IPS-NIHi7 (cell line): ENCODE results near the gene PLEKHH1.
A peak's percentile ranks its signal among the peaks of the same experiment; 100 is the strongest.

Experiments used
- DNase-seq: peaks from one replicate; pipeline ENCODE4 v3.0.0; 2012; ENCODE audit warnings: mixed read lengths; ENCODE audit errors: extremely low spot score

The PLEKHH1 gene

DNA sequence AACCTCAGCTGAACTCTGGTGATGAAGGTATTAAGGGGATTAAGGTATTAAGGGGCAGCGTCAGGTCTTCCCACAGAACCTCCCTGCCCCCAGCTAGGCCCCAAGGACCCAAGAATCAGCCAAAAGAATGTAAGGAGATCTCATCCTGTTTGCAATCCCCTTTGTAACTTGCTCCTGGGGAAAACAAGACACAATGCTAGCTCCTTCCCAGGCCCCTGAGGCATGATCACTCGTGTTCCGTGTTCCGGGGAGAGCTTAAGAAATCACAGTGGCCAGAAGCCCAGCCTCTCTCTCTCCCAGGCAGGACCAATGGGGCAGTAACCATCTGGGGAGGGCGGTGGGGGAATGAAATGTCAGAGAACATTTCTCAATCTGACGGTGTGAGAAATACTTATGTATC is 33.8 kb downstream of the PLEKHH1 start:
- DNase-seq, result no peak

DNA sequence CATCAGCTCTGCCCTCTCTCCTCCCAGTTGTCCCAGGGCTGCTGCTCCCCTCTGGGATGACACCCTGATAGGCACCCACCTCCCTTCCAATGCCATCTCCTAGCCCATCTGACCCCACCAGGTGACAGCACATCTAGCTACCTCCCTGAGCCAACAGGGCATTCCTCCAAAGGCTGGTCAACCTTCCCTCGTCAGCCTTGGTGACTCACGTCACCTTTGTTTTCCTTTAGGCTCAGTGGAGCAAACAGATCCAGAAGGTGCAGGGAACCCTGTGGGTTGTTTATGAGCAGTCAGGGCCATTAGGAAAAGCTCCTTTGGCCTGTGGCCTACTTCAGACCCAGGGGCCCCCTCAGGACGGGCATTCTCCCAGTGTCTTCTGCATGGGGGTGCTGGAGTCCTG is 34.6 kb downstream of the PLEKHH1 start:
- no peak for DNase-seq

DNA sequence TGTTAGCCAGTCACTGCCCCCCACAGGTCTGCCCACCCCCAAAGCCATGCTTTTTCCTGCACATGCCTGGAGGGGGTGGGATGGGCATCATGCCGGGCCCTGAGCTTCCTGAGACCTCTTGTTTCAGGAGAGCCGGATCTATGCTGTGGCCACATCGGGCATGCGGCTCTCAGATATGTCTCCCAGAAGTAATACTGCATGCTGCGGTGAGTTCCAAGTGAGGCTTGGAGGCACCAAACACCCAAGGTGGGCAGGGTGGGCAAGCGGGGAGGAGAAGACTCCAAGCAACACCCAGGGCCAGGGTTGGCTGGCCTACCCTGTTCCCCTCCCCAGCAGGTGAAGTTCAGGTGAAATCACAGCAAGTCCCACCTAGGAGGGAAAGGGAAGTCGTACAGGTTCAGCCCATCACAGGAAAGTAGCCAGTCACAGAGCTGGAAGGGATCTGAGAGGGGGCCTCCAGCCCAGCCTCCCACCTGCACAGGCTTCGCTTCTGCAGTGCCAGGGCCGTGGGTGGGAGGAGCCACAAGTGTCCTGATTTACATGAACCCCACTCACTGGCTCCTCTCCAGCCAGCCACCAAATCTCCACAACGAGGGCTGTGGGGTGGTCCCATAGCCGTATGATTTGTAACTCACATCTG is 36.0 kb downstream of the PLEKHH1 start:
- DNase-seq, result peak; percentile 25

DNA sequence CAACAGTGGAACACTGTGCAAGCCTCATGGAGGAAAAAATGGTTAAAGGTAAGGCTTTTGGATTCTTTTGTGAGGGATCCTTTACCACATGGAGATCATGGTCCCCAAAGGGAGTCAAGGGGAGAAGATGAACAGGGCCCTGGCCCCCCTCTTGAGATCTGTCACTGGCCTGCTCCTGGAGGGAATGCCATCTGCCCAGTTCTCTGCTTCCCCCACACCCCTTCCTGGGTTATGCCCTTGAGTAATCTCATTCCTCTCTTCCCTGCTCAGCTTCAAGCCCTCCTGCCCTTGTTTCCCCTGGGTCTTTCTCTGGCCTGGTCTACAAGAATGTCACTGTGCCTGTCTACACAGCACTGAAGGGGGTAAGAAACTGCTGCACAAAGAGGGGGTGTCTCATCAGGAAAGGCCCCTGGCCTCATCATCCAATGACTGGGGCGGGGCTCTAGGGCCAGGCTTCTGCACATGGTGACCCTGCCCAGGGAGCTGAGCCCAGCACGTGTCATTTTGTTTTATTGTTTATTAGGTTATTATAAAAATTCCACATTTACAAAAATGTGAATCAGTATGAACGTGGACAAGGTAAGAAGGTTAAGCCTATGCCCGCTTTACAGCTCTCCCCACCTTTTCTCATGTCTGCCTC is 36.7 kb downstream of the PLEKHH1 start:
- DNase-seq, result no peak

DNA sequence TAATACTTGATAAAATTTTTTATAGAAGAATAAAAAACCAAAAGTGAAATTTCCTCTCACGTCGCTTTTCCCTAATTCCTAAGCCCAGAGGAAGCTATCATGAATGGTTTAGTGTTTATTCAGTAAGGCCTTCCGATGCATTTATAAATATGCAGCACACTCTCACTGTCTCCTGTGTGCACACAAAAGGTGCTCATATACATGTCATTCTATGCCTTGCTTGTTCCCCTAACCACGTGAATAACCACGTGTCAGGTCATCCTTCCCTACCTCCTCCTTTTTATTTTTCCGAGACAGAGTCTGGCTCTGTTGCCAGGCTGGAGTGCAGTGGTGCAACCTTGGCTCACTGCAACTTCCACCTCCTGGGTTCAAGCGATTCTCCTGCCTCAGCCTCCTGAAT is 37.4 kb downstream of the PLEKHH1 start:
- DNase-seq, result no peak

DNA sequence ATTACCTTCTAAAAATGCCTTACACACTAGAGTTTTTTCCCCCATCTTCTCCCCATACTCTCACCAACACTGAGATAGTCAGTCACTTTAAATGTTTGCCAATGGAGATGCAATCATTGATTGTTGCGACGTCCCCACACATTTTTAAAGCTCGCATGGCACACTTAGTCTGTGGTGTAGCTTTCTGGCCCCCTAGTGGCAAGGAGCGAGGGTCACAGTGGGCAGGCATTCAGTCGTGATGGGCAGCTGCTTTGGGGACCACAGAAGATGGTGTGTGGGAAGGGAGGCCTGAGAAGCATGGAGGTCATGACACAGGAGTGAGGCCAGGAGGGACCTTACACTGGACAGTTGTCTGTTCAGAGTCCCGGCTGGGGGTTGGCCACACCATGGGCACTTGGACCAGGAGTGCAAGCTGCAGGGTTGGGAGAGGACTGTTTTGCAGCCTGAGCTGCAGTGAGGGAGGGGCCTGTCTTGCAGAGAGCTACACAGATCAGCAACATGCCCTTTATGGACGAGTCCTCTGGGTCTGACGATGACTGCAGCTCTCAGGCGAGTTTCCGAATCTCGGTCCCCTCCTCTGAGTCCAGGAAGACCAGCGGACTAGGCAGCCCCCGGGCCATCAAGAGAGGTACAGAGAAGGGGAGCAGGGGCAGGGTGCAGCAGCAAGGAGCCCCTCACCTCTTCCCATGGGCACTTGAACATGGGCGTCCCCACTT is 38.3 kb downstream of the PLEKHH1 start:
- peak; percentile 81 for DNase-seq

DNA sequence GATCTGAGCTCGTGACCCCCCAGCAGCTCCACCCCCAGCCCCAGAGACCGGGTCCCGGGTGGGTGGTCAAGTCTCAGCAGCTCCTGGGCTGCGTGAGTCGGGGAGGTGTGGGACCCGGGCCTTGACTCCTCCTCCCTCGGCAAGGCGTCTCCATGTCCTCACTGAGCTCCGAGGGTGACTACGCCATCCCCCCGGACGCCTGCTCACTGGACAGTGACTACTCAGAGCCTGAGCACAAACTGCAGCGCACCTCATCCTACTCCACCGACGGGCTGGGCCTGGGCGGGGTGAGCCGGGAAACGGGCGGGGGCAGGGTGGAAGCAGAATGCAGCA is 38.9 kb downstream of the PLEKHH1 start:
- no peak for DNase-seq

DNA sequence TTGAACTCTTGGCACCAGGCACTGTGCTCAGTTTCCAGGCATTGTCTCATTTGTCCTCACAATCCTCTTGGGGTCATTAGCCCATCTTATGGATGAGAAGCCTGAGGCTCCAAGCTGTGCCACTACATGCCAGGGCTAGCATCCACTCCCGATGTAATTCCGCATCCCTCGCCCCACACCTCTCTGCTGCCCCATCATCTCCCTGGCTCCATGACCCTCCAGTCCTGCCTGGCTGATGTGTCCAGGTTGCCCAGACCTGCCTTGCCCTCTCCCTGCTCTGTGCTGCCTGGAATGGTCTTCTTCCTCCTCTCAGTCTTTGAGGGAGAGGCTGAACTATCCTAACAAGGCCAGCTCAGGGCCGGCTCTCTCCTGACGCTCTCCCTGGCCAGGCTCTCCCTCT is 39.5 kb downstream of the PLEKHH1 start:
- no peak for DNase-seq

DNA sequence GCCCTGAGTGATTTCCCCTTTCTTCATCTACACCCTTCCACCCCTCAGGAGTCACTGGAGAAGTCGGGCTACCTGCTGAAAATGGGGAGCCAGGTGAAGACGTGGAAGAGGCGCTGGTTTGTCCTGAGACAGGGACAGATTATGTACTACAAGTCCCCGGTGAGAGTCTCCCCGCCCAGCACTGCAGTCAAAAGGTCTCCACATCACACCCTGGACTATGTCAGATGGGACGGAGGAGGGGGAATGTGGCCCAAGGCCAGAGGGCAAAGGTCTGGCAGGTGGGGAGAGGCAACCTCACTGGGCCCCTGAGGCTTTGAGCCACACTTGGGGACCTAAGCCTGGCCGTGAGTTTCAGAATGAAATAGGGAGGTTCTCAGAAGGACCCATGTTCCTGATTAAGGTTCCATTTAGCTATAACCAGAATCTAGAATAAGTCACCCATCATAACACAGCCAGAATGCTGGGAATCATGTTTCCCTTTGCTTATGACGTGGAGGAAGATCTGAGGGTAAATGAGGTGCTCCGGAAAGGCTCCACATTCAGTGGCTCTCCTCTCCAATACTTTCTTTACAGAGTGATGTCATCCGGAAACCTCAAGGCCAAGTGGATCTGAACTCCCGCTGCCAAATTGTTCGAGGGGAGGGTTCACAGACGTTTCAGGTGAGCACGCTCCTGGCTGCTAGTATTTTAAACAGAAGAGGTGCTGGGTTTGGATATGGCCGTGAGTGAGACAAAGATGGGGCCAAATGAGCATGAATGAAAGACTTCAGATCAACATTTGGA is 40.3 kb downstream of the PLEKHH1 start:
- no peak for DNase-seq

DNA sequence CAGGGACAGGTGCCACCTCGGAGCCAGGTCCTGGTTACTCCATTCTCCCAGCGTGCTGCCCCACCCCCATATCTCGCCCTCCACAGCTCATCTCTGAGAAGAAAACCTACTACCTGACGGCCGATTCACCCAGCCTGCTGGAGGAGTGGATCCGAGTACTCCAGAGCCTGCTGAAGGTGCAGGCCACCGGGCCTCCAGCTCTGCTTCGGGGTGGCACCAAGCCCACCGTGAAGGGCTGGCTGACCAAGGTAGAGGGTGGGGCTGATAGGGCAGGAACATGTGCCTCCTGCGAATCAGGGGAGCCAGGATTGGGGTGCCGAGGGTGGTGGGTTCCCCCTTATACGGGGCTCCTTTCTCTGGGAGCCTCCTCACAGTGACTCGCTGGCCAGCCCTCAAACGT is 41.1 kb downstream of the PLEKHH1 start:
- no peak for DNase-seq

DNA sequence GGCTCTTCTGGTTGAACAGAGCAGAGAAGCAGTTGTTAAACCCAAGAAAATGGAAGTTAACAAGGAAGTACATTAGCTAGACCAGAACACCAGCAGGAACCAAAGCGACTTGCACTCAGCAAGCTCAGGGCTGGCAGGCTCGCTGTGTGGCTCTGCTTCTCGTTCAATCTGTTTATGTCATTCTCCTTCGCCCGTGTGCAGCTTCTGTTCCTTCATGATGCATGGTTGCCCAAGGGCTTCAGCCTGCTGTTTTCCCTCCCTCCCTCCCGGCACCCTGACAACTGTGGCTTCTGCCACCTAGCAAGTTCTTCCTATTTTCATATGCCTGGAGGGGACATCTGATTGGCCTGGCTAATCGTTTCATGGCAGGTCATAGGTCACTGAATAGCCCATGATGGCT is 41.7 kb downstream of the PLEKHH1 start:
- DNase-seq, result no peak

DNA sequence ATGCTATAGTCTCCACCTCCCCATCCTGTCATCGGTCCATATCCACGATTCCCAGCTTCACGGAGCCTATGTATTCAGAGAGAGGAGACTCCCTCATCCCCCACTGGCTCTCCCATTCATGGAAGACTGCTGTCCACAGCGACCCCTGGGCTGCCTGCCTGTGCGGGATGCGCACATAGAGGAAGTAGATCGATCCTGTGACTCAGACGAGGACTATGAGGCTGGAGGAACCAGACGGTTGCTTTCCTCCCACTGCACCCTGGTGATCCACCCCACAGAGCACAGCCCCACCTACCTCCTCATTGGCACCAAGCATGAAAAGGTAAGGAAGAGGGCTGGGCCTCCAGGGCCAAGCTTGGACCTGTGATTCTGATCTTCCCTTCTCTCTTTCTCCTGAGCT is 42.6 kb downstream of the PLEKHH1 start:
- DNase-seq, result no peak

DNA sequence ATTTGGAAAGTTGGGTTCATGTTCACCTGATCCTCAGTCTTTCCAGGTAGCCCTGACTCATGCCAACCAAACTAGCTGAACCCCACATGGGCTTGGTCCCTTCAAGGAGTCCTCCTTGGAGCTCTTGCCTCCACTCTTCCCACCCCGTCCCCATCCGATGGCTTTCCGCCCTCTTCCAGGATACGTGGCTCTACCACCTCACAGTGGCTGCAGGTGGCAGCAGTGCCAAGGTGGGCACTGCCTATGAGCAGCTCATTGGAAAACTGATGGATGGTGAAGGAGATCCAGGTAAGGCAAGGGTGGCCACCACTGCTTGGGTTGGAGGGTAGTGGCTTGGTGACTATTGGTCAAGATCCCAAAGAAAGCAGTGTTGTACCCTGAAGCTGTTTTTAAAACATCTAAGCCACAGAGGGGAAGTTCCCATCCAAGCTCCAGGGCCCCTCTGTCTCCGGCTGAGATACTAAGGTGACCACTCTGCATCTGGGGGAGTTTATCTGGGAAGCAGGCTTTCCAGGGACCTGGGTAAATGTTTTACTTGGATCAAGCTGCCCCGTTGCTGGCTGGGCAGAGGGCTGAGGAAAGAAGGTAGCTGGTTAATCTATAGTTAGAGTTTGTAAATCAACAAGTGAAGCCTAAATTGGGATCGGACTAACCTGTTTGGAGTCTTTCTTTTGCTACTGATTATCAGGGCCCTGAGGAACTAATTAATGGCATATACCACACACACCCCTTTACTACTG is 43.3 kb downstream of the PLEKHH1 start:
- no peak for DNase-seq

DNA sequence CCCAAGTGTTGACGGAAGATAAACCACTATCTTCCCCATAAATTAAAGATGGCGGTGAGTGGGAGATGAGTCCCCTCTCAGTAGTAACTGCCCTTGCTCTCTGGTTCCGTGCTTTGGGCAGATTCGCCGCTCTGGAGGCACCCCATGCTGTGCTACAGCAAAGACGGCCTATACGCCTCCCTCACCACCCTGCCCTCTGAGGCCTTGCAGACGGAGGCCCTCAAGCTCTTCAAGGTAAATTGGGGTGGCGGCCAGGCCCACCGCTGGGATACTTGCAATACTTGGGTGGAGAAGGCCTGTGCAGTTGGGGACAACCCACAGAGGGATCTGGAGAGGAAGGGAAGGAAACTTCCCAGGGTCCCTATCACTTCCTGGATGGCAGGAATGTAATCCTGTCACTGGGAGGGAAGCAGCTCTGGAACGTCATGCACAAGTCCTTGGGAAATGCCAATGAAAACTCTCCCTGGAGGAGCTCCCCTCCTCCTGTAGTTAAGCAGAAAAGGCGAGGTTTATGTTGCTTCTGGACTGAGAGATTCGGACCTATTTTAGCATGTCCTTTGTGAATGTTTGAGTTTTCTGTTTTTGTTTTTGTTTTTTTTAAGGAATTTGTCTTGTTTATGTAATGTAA is 44.2 kb downstream of the PLEKHH1 start:
- no peak for DNase-seq

DNA sequence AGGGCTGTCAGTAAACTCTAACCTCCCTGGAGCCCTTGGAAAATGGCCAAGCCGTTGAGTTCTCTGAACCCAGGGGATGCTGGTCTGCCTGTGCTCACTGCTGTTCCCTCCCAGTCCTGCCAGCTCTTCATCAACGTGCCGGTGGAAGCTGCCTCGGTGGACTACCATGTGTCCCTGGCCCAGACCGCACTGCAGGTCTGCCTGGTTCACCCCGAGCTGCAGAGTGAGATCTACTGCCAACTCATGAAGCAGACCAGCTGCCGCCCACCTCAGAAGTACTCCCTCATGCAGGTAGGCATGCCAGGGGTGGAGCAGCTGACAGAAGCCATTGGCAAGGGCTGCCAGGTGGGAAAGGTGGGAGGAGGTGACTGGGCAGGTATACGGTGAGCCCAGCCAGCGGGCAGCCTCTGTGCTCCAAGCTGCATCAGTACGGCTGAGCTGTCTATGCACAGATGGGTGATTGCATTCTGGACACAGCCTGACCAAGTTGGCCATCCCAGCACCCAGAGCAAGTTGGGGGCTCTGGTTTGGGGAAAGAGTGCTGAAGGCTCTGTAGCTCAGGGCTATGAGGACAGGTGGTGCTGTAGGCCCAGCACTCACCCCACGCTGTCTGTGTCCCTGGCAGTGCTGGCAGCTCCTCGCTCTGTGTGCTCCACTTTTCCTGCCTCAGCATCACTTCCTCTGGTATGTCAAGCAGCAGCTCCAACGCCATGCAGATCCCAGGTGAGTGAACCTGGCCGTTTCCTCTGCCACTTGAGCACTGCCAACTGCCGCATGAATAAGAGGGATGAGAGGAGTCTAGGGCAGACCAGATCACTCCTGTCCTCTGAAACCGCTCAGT is 45.0 kb downstream of the PLEKHH1 start:
- no peak for DNase-seq

DNA sequence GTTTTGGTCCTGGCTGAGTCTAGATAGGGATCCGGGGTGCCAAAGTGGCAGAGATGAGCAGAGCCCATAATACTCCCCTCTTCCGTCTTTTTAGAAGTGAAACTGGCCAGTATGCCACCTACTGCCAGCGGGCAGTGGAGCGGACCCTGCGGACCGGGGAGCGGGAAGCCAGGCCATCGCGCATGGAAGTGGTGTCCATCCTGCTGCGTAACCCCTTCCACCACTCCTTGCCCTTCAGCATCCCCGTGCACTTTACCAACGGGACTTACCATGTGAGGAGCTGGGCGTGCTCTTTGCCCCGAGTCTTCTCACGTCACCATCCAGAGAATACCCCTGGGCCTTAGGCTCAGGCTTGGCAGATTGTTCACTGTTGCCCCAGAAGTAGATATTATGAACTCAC is 46.0 kb downstream of the PLEKHH1 start:
- DNase-seq, result no peak

DNA sequence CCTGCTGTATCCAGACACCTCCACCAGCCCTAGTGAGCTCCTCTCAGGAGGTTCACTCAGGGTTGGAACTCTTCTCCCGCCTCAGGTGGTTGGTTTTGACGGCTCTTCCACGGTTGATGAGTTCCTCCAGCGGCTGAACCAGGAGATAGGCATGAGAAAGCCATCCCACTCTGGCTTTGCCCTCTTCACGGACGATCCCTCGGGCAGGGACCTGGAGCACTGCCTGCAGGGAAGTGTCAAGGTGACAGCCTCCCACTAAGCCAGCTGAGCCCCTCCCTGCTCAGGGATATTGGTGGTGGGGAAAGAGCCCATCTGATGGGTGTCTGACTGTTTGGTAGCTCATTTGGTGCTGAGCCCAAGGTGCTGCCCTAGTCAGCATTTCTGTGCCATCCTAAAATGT is 46.5 kb downstream of the PLEKHH1 start:
- DNase-seq, result no peak

DNA sequence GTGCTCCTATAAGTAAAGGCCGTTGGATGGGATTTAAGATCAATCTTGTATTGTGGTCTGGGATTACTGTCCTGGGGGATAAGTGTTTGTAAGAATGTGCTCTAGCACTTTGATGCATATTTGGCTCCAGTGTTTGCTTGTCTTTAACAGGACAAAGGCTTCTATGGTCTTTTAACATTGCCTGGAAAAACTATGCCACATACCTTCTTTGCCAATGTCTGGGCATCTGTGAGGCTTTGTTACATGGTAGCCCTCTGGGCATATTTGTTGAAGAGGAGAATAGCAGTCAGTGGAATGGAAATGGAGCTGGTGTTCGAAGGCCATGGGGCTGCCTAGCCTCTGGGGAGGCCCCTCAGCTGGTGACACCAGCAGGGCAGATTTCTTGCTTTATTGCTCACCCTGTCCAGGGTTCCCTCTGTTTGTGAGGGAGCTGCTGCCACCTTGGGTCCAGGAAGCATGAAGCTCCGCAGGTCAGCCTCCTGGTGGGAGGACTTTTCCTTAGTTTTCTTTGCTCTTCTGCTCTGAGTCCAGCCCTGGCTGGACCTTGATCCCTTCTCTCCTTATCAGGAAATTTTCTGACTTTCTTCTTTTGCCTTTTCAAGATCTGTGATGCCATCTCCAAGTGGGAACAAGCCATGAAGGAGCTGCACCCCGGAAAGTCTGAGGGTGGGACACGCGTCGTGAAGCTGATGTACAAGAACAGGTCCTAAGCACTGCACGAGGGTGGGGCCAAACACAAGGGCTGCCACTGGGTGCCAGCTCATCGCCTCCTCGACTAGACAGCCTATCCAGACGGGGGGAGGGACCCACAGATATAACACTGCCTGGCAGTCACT is 47.5 kb downstream of the PLEKHH1 start:
- no peak for DNase-seq

DNA sequence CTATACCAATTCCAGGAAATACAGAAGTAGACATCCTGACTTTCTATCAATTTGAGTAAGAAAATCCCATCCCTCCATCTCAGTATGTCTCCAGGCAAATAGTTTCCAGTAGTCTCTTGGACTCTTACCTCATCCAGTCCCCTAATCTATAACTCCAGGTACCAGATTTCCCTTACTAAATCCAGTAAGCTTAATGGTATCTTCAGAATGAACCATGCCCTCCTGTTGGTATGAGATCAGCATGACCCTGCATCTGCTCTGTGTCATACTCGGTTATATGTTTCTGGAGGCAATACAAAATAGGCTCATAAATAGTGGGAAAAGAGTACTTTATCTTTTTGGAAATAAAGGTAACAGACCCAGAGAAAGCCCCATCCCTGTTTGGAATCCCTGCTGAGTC is 48.6 kb downstream of the PLEKHH1 start:
- no peak for DNase-seq

DNA sequence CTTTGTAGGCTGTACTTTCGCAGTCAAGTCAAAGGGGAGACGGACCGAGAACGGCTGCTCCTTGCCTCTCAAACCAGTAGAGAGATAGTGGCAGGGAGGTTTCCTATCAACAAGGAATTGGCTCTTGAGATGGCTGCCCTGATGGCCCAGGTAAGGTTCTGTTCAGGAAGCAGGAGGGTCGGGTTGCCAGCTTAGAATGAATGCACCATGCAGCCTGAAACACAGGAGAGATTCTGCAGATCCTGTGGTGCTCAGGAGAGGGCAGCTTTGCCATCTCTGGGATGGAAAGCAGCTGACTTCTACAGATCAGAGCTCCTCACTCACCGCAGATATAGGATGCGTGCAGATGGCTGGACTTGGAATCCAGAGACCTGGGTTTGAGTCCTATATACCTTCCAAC is 49.0 kb downstream of the PLEKHH1 start:
- no peak for DNase-seq
